ENCODE data around the gene SORBS1. TPM values are rescaled to one million over a fixed set of nuclear protein-coding genes. Genes with fewer than 3 reads are reported as not detected.

Gene SORBS1
- total RNA-seq, 4 donors from 2014 or later = 23.3 to 359 (median 72.2) TPM

DNA sequence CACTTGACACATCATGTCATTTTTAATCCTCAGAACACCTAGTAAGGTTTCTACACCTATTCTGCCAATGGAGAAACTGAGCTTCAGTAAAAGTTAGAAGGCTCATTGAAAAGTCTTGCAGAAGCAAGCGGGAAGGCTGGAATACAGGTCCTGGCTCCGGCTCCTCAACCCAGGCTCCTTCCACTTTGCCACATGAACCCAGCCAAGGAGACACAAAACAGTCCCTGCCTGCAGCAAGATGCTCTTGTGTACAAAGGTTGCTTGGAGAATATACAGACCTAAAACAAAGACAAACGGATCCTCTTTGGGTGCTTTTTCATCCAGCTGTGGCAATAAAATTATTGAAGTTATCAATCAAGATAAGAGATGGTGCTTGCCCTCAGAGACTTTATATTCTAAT, 106.8 kb downstream of the SORBS1 start:
- TF ChIP-seq POLR2A (IDR thresholded peaks at IDR 0.05) = no peak
- TF ChIP-seq, protein P1, sequence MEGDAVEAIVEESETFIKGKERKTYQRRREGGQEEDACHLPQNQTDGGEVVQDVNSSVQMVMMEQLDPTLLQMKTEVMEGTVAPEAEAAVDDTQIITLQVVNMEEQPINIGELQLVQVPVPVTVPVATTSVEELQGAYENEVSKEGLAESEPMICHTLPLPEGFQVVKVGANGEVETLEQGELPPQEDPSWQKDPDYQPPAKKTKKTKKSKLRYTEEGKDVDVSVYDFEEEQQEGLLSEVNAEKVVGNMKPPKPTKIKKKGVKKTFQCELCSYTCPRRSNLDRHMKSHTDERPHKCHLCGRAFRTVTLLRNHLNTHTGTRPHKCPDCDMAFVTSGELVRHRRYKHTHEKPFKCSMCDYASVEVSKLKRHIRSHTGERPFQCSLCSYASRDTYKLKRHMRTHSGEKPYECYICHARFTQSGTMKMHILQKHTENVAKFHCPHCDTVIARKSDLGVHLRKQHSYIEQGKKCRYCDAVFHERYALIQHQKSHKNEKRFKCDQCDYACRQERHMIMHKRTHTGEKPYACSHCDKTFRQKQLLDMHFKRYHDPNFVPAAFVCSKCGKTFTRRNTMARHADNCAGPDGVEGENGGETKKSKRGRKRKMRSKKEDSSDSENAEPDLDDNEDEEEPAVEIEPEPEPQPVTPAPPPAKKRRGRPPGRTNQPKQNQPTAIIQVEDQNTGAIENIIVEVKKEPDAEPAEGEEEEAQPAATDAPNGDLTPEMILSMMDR (IDR thresholded peaks at IDR 0.05) = no peak
- no peak overlapping the region for H3K4me3 ChIP-seq
- intact Hi-C loops (cut with DNase I) = no loop called here
- H3K9me3 ChIP-seq = no peaks in the 10 kb centered on the region
- no peaks in the 10 kb centered on the region for H3K36me3 ChIP-seq
- H3K27ac ChIP-seq = peak overlapping the region in 3 of 4 donors; percentile 59 to 87 (median 67)
- H3K4me1 ChIP-seq = peaks cover 0 to 35% (median 15%) of the 10 kb centered on the region in 3 donors
- 82 to 88% methylated on average over 2 to 3 of the region's 3 CpGs for WGBS, 2 donors
- no peak for DNase-seq
- H3K27me3 ChIP-seq = no peaks in the 10 kb centered on the region

DNA sequence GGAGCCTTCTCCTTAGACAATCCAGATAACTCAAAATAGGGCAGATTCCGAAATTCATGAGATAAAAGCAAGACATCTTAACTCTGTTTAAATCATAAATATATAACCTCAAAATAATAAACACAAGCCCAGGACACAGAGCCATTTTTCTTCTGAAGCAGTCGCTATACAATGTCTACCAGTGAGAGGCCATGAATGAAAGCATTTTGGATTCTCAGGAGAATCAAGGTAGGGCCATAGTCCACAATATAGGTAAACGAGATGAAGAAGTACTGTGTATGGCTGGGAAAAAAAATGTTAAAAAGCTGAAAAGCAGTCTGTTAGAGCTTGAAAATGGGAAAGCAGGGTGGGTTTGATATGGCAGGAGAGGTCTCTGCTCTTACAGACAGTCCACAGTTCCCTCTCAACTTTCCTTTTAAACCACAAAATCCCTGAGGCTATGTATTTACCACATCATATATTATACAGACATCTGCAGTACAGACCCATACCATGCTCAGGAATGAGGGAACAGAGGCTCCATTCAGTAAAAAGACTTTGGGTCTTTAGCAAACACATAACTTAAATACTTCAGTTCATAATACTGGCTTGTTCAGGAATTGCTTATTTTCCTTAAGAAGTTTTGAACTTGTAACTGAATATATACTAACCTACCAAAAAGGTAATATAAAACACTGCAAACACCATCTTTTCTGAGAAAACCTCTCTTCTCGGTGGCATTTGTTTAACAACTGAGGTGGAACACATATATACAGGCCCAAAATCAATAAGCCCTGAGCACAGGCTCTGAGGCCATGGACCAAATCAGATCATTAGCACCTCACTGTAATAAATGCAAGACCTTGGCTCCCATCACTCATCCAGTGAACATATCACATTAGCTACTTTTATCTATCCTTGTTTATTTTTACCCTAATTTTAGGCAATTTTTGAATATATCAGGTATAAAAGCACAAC, 109.3 kb downstream of the SORBS1 start:
- peak overlapping the region; percentile 25 to 87 (median 82) for H3K27ac ChIP-seq
- intact Hi-C loops (cut with DNase I) = no loop called here
- no peaks in the 10 kb centered on the region for H3K27me3 ChIP-seq
- no peaks in the 10 kb centered on the region for H3K36me3 ChIP-seq
- TF ChIP-seq POLR2A (IDR thresholded peaks at IDR 0.05) = no peak
- TF ChIP-seq, protein P1 (IDR thresholded peaks at IDR 0.05) = no peak
- H3K4me3 ChIP-seq = no peak overlapping the region
- peaks cover 0 to 33% (median 23%) of the 10 kb centered on the region in 3 donors for H3K4me1 ChIP-seq
- 44 to 72% methylated on average over 4 of the region's 4 CpGs for WGBS, 2 donors
- H3K9me3 ChIP-seq = no peaks in the 10 kb centered on the region
- DNase-seq = no peak

DNA sequence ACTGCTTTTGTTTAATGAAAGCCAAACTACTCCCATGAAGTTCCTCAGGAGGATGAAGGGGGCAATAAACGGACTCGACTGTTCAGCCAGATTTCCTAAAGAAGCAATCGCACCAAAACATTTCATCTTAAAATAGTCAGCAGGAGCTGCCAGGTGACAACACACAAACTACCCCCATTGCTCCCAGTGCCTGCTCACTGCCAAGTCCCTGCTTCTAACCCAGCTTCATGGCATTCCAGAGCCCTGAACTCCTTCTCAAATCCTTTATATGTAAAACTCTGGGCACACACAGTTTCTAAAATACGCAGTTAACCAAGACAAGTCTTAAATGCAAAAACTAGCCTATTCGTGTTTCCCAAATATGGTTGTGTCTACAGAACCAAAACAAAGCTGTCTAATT, 110.0 kb downstream of the SORBS1 start:
- intact Hi-C loops (cut with DNase I) = no loop called here
- TF ChIP-seq, protein P1 (IDR thresholded peaks at IDR 0.05) = no peak
- no peak for TF ChIP-seq POLR2A (IDR thresholded peaks at IDR 0.05)
- peak overlapping the region in 3 of 4 donors; percentile 81 to 87 (median 83) for H3K27ac ChIP-seq

DNA sequence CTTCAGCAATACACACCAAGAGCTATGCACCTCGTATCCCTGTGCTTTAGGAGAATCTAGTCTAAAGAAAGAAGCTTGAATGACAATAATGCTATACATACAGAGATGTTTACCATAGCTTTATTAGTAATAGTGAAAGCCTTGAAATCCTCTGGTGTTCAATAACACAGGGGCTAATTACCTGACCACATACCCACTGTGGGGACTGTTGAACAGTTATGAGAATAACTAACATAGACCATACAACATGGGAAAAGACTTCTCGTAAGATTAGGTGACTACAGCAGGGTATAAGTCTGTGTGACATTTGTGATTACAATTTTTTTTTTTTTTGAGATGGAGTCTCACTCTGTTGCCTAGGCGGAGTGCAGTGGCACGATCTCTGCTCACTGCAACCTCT, 111.0 kb downstream of the SORBS1 start:
- intact Hi-C loops (cut with DNase I) = no loop called here
- DNase-seq = no peak
- TF ChIP-seq, protein P1 (IDR thresholded peaks at IDR 0.05) = no peak
- no peak for TF ChIP-seq POLR2A (IDR thresholded peaks at IDR 0.05)
- no peak overlapping the region for H3K4me3 ChIP-seq
- peak overlapping the region; percentile 2 to 87 (median 82) for H3K27ac ChIP-seq
- H3K27me3 ChIP-seq = no peaks in the 10 kb centered on the region
- H3K9me3 ChIP-seq = no peaks in the 10 kb centered on the region
- peaks cover 0 to 37% (median 31%) of the 10 kb centered on the region in 3 donors for H3K4me1 ChIP-seq
- H3K36me3 ChIP-seq = no peaks in the 10 kb centered on the region
- WGBS, 2 donors = 77 to 88% methylated on average over 4 of the region's 4 CpGs

More for the DNA sequence above, 110.0 kb downstream of the SORBS1 start:
- Histone ChIP-seq H3K36me3 (no peaks in the 10 kb centered on the region), H3K9me3 (no peaks in the 10 kb centered on the region), H3K4me1 (peaks cover 0 to 33% (median 24%) of the 10 kb centered on the region in 3 donors), H3K27me3 (no peaks in the 10 kb centered on the region), H3K4me3 (no peak overlapping the region)
- DNase-seq = no peak
- WGBS, 2 donors = 63 to 90% methylated on average over 5 of the region's 5 CpGs

DNA sequence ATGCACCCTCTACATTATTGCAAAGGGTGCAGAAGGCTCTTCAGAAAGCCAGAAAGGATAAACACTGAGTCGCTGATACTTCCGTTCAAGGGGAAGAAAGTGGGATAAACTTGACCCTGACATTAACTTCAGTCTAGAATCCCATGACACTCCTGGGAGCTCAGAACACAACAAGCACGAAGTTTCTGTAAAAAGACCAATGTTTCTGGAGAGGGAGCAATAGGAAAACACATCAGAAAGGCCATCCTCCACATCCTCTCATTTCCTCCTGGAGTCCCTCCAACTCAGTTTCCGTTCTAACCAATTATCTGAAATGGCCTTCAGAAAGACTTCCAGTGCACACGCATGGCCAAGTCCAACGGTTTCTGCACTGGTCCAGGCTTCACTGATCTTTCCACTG, 113.5 kb downstream of the SORBS1 start:
- Histone ChIP-seq H3K36me3 (no peaks in the 10 kb centered on the region), H3K27me3 (no peaks in the 10 kb centered on the region), H3K4me3 (no peak overlapping the region), H3K27ac (peak overlapping the region; percentile 56 to 87 (median 82)), H3K9me3 (no peaks in the 10 kb centered on the region), H3K4me1 (peaks cover 0 to 45% (median 36%) of the 10 kb centered on the region in 3 donors)
- TF ChIP-seq, protein P1 (IDR thresholded peaks at IDR 0.05) = no peak
- no peak for TF ChIP-seq POLR2A (IDR thresholded peaks at IDR 0.05)
- WGBS, 2 donors = 30 to 61% methylated on average over 6 of the region's 6 CpGs
- no peak for DNase-seq
- intact Hi-C loops (cut with DNase I) = no loop called here
